Measurements from ENCODE around the gene PLIN3. TPM values are rescaled to one million over a fixed set of nuclear protein-coding genes. Genes with fewer than 3 reads are reported as not detected.

PLIN3 gene
- total and polyA plus RNA-seq, 2 of the 4 experiments (the other 2 are of a cell fraction) = 147 to 246 TPM

- Histone ChIP-seq H2BK20ac (ENCODE audit: low read depth, low read length) (peak overlapping the region; percentile 82), H2BK5ac (ENCODE audit: low read depth, low read length, poor library complexity, severe bottlenecking) (peak overlapping the region; percentile 93), H3K4me3 (ENCODE audit: insufficient read depth, low read depth, low read length) (peak overlapping the region; percentile 87), H3K4me2 (ENCODE audit: low read depth, low read length) (peak overlapping the region; percentile 67), H3K18ac (ENCODE audit: low read depth, low read length) (peak overlapping the region; percentile 56), H2AK9ac (replicated peaks; ENCODE audit: low read depth, low read length, poor library complexity) (peak overlapping the region; percentile 98), H3K9ac (ENCODE audit: low read depth, low read length) (peak overlapping the region; percentile 85), H4K20me1 (ENCODE audit: insufficient read depth, low read length) (peaks cover 22% of the 10 kb centered on the region), H4K8ac (ENCODE audit: low read depth in 2 of 2, low read length in 2 of 2) (peak overlapping the region; percentile 82 to 96), H4K91ac (ENCODE audit: insufficient read depth, low read depth, low read length) (peak overlapping the region; percentile 92), H3K4me1 (ENCODE audit: control insufficient read depth, insufficient read depth, low read length) (peaks cover 35% of the 10 kb centered on the region), H3K56ac (ENCODE audit: extremely low read depth, insufficient read depth, low read length) (peak overlapping the region; percentile 94), H2AK5ac (ENCODE audit: low read depth, low read length) (peak overlapping the region; percentile 95), H3K9me1 (ENCODE audit: insufficient read depth, low read length) (peaks cover 7% of the 10 kb centered on the region; the same call in 1 of the 2 replicates), H4K5ac (ENCODE audit: low read depth, low read length) (peak overlapping the region; percentile 74), H3K14ac (replicated peaks; ENCODE audit: low read depth, low read length) (peak overlapping the region; percentile 90), H3K9me3 (ENCODE audit: control insufficient read depth, insufficient read depth, low read length) (no peaks in the 10 kb centered on the region), H3K79me1 (ENCODE audit: low read depth in 1 of 2, low read length in 2 of 2) (peaks cover 0 to 49% of the 10 kb centered on the region in 2 experiments; a peak in 2 of 4 replicates), H2AFZ (replicated peaks; ENCODE audit: low read length, poor library complexity) (peak overlapping the region; percentile 84), H3K36me3 (ENCODE audit: control insufficient read depth, insufficient read depth, low read length) (no peaks in the 10 kb centered on the region; the same call in 1 of the 2 replicates), H2BK120ac (ENCODE audit: low read depth, low read length) (peak overlapping the region; percentile 94), H3K4ac (ENCODE audit: low read depth, low read length) (peak overlapping the region; percentile 98), H3K23ac (ENCODE audit: low read depth, low read length) (peak overlapping the region; percentile 99), H3K27ac (ENCODE audit: insufficient read depth, low read length) (peak overlapping the region; percentile 91), H3K27me3 (ENCODE audit: control insufficient read depth, insufficient read depth, low read length) (no peaks in the 10 kb centered on the region), H2BK15ac (ENCODE audit: low read depth, low read length) (peak overlapping the region; percentile 75; the same call in 2 of the 3 replicates)
- in situ Hi-C loops (cut with MboI; ENCODE audit: low sequenced_read_pairs) = loop anchor here (5.0 kb wide), 2 partner anchors 38 to 103 kb away; no protein-coding TSS in a partner anchor
- 25% methylated on average over 7 of the region's 23 CpGs; no CpG with 5 or more reads in 1 of the 2 experiments for WGBS, 2 experiments (ENCODE audit: extremely low coverage in 2 of 2, insufficient read length in 1 of 2)
- intact Hi-C loops (cut with micrococcal nuclease) = loop anchor here (1.0 to 2.0 kb wide), 5 partner anchors 38 to 178 kb away; partner anchors contain the start of gene KDM4B
- TF ChIP-seq FOS (IDR thresholded peaks at IDR 0.05; ENCODE audit: low read depth, low read length) = no peak
- TF ChIP-seq CHD1 (IDR thresholded peaks at IDR 0.05; ENCODE audit: low read depth, low read length) = no peak
- peak; percentile 21; the same call in 1 of the 2 replicates for TF ChIP-seq POLR2A (IDR thresholded peaks at IDR 0.05; ENCODE audit: low read depth, low read length)
- no peak for TF ChIP-seq RFX5 (IDR thresholded peaks at IDR 0.05; ENCODE audit: low read depth, low read length)
- no peak for TF ChIP-seq ELK1 (IDR thresholded peaks at IDR 0.05; ENCODE audit: borderline replicate concordance, low read depth, low read length)
- TF ChIP-seq, protein P1, sequence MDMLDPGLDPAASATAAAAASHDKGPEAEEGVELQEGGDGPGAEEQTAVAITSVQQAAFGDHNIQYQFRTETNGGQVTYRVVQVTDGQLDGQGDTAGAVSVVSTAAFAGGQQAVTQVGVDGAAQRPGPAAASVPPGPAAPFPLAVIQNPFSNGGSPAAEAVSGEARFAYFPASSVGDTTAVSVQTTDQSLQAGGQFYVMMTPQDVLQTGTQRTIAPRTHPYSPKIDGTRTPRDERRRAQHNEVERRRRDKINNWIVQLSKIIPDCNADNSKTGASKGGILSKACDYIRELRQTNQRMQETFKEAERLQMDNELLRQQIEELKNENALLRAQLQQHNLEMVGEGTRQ (IDR thresholded peaks at IDR 0.05; ENCODE audit: low read depth, low read length) = no peak
- TF ChIP-seq MXI1 (IDR thresholded peaks at IDR 0.05; ENCODE audit: borderline replicate concordance, low read depth, low read length) = no peak
- BruUV-seq (replicated peaks) = no TSS peak
- ChIA-PET CTCF (interaction anchor here (1.0 to 4.6 kb wide), 4 partner anchors 39 to 121 kb away, joined by 3 to 30 read pairs (median 6); no protein-coding TSS in a partner anchor), POLR2A (ENCODE audit: unreplicated experiment) (interaction anchor here (0.9 to 2.3 kb wide), 4 partner anchors 40 to 101 kb away, joined by 3 to 10 read pairs (median 6); no protein-coding TSS in a partner anchor)
- DNase-seq (peak; percentile 64), ATAC-seq (ENCODE audit: low read depth) (no peak)
- dilution Hi-C loops (cut with HindIII; ENCODE audit: low sequenced_read_pairs, unreplicated experiment) = no loop called here
These were observed 43.3 kb upstream of the PLIN3 start for GRCh38 chr19:4910594-4911281.

Measured in IMR-90 (cell line).